ENCODE results near the gene RIC3.

DNA sequence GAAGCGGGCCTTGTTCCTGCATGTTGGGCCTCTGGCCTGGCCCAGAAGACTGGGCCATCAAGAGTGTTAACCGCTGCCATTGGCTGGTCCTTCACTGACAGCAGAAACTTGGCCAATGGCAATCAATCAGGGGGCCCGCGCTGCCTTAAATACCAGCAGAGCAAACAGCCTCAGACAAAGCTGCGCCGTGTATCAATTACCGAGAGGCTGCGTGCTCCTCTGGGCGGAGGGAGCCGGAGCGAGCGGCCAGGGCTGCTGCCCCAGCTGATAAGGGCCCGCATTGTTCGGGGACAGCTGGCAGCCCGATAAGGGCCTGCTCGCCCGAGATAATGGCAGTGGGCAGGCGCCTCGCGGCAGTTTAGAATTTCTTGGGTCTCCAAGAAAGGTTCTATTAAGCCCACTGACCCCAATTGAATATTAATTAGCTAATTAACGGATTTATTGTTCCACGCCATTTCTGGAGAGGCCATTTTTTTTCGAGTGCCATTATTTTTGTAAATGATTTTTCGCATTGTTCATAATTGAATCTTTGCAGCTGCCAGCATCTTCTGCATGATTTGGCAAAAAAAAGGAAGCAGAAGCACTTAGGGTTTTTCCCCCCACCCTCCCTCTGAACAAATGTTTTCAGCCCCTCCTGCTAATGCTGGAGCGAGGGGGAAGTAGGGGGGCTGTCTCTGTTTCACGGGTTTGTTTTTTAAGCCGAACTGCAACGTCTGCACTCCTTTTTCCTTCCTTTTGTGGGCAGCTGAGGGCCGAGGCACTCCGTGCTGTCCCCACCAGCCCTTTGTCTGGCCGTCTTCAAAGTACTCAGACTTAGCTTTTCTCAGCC lies 37.6 kb upstream of the RIC3 start:
- TF ChIP-seq EP300 (IDR thresholded peaks at IDR 0.05; ENCODE audit: borderline replicate concordance) (no peak), CEBPB (IDR thresholded peaks at IDR 0.05) (no peak), TEAD4 (IDR thresholded peaks at IDR 0.05) (no peak), TCF12 (IDR thresholded peaks at IDR 0.05; ENCODE audit: low read depth) (no peak), TAF1 (IDR thresholded peaks at IDR 0.05; ENCODE audit: low read depth) (no peak), NFIC (IDR thresholded peaks at IDR 0.05) (no peak), ZBTB7A (IDR thresholded peaks at IDR 0.05; ENCODE audit: low read depth) (no peak), EGR1 (IDR thresholded peaks at IDR 0.05) (no peak), RAD21 (IDR thresholded peaks at IDR 0.05; ENCODE audit: low read depth) (no peak), YY1 (IDR thresholded peaks at IDR 0.05; ENCODE audit: low read depth) (no peak), FOXM1 (IDR thresholded peaks at IDR 0.05; ENCODE audit: borderline replicate concordance, low read depth) (no peak)
- TF ChIP-seq, protein P1, sequence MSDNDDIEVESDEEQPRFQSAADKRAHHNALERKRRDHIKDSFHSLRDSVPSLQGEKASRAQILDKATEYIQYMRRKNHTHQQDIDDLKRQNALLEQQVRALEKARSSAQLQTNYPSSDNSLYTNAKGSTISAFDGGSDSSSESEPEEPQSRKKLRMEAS (IDR thresholded peaks at IDR 0.05): no peak
- TF ChIP-seq, protein P2, sequence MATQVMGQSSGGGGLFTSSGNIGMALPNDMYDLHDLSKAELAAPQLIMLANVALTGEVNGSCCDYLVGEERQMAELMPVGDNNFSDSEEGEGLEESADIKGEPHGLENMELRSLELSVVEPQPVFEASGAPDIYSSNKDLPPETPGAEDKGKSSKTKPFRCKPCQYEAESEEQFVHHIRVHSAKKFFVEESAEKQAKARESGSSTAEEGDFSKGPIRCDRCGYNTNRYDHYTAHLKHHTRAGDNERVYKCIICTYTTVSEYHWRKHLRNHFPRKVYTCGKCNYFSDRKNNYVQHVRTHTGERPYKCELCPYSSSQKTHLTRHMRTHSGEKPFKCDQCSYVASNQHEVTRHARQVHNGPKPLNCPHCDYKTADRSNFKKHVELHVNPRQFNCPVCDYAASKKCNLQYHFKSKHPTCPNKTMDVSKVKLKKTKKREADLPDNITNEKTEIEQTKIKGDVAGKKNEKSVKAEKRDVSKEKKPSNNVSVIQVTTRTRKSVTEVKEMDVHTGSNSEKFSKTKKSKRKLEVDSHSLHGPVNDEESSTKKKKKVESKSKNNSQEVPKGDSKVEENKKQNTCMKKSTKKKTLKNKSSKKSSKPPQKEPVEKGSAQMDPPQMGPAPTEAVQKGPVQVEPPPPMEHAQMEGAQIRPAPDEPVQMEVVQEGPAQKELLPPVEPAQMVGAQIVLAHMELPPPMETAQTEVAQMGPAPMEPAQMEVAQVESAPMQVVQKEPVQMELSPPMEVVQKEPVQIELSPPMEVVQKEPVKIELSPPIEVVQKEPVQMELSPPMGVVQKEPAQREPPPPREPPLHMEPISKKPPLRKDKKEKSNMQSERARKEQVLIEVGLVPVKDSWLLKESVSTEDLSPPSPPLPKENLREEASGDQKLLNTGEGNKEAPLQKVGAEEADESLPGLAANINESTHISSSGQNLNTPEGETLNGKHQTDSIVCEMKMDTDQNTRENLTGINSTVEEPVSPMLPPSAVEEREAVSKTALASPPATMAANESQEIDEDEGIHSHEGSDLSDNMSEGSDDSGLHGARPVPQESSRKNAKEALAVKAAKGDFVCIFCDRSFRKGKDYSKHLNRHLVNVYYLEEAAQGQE (IDR thresholded peaks at IDR 0.05; ENCODE audit: low read depth): no peak
- TF ChIP-seq, protein P3, sequence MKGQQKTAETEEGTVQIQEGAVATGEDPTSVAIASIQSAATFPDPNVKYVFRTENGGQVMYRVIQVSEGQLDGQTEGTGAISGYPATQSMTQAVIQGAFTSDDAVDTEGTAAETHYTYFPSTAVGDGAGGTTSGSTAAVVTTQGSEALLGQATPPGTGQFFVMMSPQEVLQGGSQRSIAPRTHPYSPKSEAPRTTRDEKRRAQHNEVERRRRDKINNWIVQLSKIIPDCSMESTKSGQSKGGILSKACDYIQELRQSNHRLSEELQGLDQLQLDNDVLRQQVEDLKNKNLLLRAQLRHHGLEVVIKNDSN (IDR thresholded peaks at IDR 0.05): no peak

All from Ishikawa (cell line).